K562 (cell line): ENCODE measurements around the gene IDS. TPM values are rescaled to one million over a fixed set of nuclear protein-coding genes. Genes with fewer than 3 reads are reported as not detected.

Source experiments
- ATAC-seq: fragments of 200-7000 bp; cut with Tn5 transposase; 3 replicates; pipeline ENCODE4 v1.9.1; 2020; ENCODE audit warnings: moderate library complexity
- BruUV-seq: library from RNA; stranded (reverse); fragments of 400-500 nt; replicated peaks from 2 replicates; lab custom pipeline; 2021; lab: Mats Ljungman, UMichigan
- CTCF ChIA-PET: fragments of 300-600 bp; formaldehyde crosslinking; extraction: SDS; loops from one replicate; lab custom pipeline; 2021; ENCODE audit warnings: low intra/inter-chr PET ratio; lab: Yijun Ruan, JAX
- POLR2A ChIA-PET: fragments of 300-600, 350-650 bp; sonication (Branson Sonifier 250); formaldehyde crosslinking; extraction: SDS; loops from one replicate; lab custom pipeline; 2021; ENCODE audit warnings: antibody characterized with exemption, inconsistent platforms; lab: Yijun Ruan, JAX
- DNase-seq, 4 experiments: peaks; one replicate each; pipeline versions ENCODE4 v3.0.0 to v3.0.0-alpha.2; 2011 to 2018; ENCODE audit warnings: low spot score in 3 of 4, mixed read lengths in 3 of 4; ENCODE audit errors: extremely low read depth in 1 of 4
- FAIRE-seq: peaks from 2 replicates; lab custom pipeline; 2011; peaks lifted over from hg19 to GRCh38; lab: Jason Lieb, UNC
- H2AFZ ChIP-seq: 2 replicates; pipeline ENCODE4 v1.6.0; 2011; ENCODE audit warnings: low read depth, low read length, control low read depth, inconsistent platforms
- H3K27ac ChIP-seq: fragments of 200-600 bp; 3 replicates; pipeline ENCODE4 v1.8.0; 2011; ENCODE audit warnings: low read depth, mild to moderate bottlenecking, control low read depth, inconsistent platforms, low read length, moderate library complexity, mixed read lengths; ENCODE audit errors: extremely low read depth
- H3K27me3 ChIP-seq, 2 experiments: fragments of 300-600 bp in 1 of 2; 2 replicates in 1 of 2; 3 replicates in 1 of 2; pipeline versions ENCODE4 v1.6.0 to v1.8.0; 2011; ENCODE audit warnings: inconsistent platforms in 2 of 2, low read length in 2 of 2, mild to moderate bottlenecking in 1 of 2, mixed read lengths in 1 of 2, moderate library complexity in 1 of 2; ENCODE audit not compliant: control insufficient read depth in 2 of 2, insufficient read depth in 2 of 2
- H3K36me3 ChIP-seq: fragments of 300-600 bp; 3 replicates; pipeline ENCODE4 v1.8.0; 2011; ENCODE audit warnings: mild to moderate bottlenecking, low read length, inconsistent platforms; ENCODE audit not compliant: control insufficient read depth, insufficient read depth
- H3K4me1 ChIP-seq, 2 experiments: fragments of 200-600 bp in 1 of 2; replicated peaks in 1 of 2; 2 replicates in 1 of 2; 3 replicates in 1 of 2; pipeline versions ENCODE4 v1.5.1 to v1.8.0; 2011; ENCODE audit warnings: inconsistent platforms in 2 of 2, low read length in 2 of 2, mild to moderate bottlenecking in 1 of 2, mixed read lengths in 1 of 2, moderate library complexity in 1 of 2; ENCODE audit not compliant: control insufficient read depth in 2 of 2, insufficient read depth in 2 of 2
- H3K4me2 ChIP-seq: 2 replicates; pipeline ENCODE4 v1.6.1; 2011; ENCODE audit warnings: low read length, control low read depth, inconsistent platforms, mixed read lengths; ENCODE audit not compliant: insufficient read depth
- H3K4me3 ChIP-seq: fragments of 200-600 bp; sonication (generic), shearing (Covaris generic); 2 replicates; pipeline ENCODE4 v1.5.1; 2016; ENCODE audit warnings: control low read depth, inconsistent platforms
- H3K79me2 ChIP-seq: fragments of 200-600 bp; 3 replicates; pipeline ENCODE4 v1.8.0; 2011; ENCODE audit warnings: low read length, inconsistent platforms; ENCODE audit not compliant: control insufficient read depth, insufficient read depth
- H3K9ac ChIP-seq, 2 experiments: 2 replicates each; pipeline versions ENCODE4 v1.6.0 to v1.6.1; 2011; ENCODE audit warnings: low read depth in 2 of 2, low read length in 2 of 2, control low read depth in 1 of 2, inconsistent platforms in 1 of 2, mild to moderate bottlenecking in 1 of 2, mixed read lengths in 1 of 2; ENCODE audit not compliant: insufficient read depth in 1 of 2
- H3K9me1 ChIP-seq: one replicate; pipeline ENCODE4 v1.6.0; 2011; ENCODE audit warnings: inconsistent platforms, mild to moderate bottlenecking, low read length, moderate library complexity; ENCODE audit not compliant: control insufficient read depth, insufficient read depth
- H3K9me3 ChIP-seq: replicated peaks from 2 replicates; pipeline ENCODE4 v1.5.1; 2011; ENCODE audit warnings: low read depth, low read length, inconsistent platforms; ENCODE audit not compliant: control insufficient read depth, insufficient read depth
- H4K20me1 ChIP-seq: replicated peaks from 2 replicates; pipeline ENCODE4 v1.6.1; 2011; ENCODE audit warnings: low read length, inconsistent platforms, mixed read lengths; ENCODE audit not compliant: control insufficient read depth, insufficient read depth
- HNRNPLL ChIP-seq: fragments of 200-400 bp; formaldehyde crosslinking; IDR thresholded peaks from 2 replicates; pipeline ENCODE4 v1.6.1; 2017; ENCODE audit warnings: low read length, low read depth, mild to moderate bottlenecking; ENCODE audit not compliant: poor library complexity, severe bottlenecking
- NFYB ChIP-seq: IDR thresholded peaks from 2 replicates; pipeline ENCODE4 v1.6.1; 2011; ENCODE audit warnings: mild to moderate bottlenecking, moderate library complexity; ENCODE audit not compliant: insufficient read length; ENCODE audit errors: extremely low read depth
- PHF21A ChIP-seq: fragments of 450-650 bp; IDR thresholded peaks from 2 replicates; pipeline ENCODE4 v1.6.1; 2017; ENCODE audit warnings: low read depth, borderline replicate concordance
- YY1 ChIP-seq, 3 experiments: IDR thresholded peaks; 2 replicates each; pipeline ENCODE4 v1.6.1; 2011; ENCODE audit warnings: low read length in 2 of 3, mild to moderate bottlenecking in 2 of 3, moderate library complexity in 2 of 3, borderline replicate concordance in 1 of 3, control low read depth in 1 of 3, low read depth in 1 of 3; ENCODE audit not compliant: insufficient read depth in 3 of 3, insufficient replicate concordance in 2 of 3, control insufficient read depth in 1 of 3, insufficient read length in 1 of 3; ENCODE audit errors: extremely low read depth in 1 of 3
- ZNF197 ChIP-seq: fragments of 200-800 bp; sonication (Bioruptor generic); IDR thresholded peaks from 2 replicates; pipeline ENCODE4 v1.6.1; 2016; ENCODE audit warnings: low read depth, missing genetic modification characterization, missing compliant biosample characterization
- ZNF764 ChIP-seq: fragments of 250-450 bp; sonication (Bioruptor Pico); IDR thresholded peaks from 2 replicates; pipeline ENCODE4 v1.4.0; 2020; ENCODE audit warnings: low read depth, mild to moderate bottlenecking, moderate library complexity
- ZSCAN32 ChIP-seq: fragments of 450-650 bp; formaldehyde crosslinking; IDR thresholded peaks from 2 replicates; pipeline ENCODE4 v1.4.0; 2020; ENCODE audit warnings: mild to moderate bottlenecking, moderate library complexity
- WGBS: fragments of 100-300 bp; shearing (Covaris generic); methylation state at CpG from one replicate; pipeline ENCODE4 v1.1.6; 2016; ENCODE audit warnings: low coverage, mixed read lengths; ENCODE audit not compliant: insufficient coverage; ENCODE audit errors: missing lambda C conversion rate; 5-methylcytosine and 5-hydroxymethylcytosine counted together
- in situ Hi-C: fragments of 300-500 bp; cut with MboI; formaldehyde crosslinking; loops from 4 replicates; pipeline ENCODE4 v1.15.0; 2018; ENCODE audit warnings: inconsistent platforms, mixed read lengths
- intact Hi-C: fragments of 100-400 bp; cut with micrococcal nuclease; formaldehyde crosslinking; loops from 2 replicates; pipeline ENCODE4 v1.14.2; 2022
- polyA plus RNA-seq, 8 experiments: library from polyadenylated mRNA; depleted of rRNA in 4 of 8; stranded (reverse) in 5 of 8; unstranded in 3 of 8; fragments of >200 nt; fragmentation: Nextera tagmentation in 2 of 8; fragmentation: Illumina TruSeq in 1 of 8; extraction: Ambion mirVana in 2 of 8; extraction: Trizol in 1 of 8; gene quantifications; 2 replicates each; pipeline versions ENCODE4 v1.2.1 to v1.2.3, GENCODE V29; 2011 to 2014; ENCODE audit warnings: inconsistent platforms in 1 of 8, missing spikeins in 1 of 8
- total RNA-seq, 7 experiments: library from RNA; depleted of rRNA in 6 of 7; stranded (reverse); fragments of >200 nt in 6 of 7; fragmentation: Illumina TruSeq in 2 of 7; extraction: Trizol in 2 of 7; gene quantifications; 2 replicates each; pipeline versions ENCODE4 v1.2.1 to v1.2.3, GENCODE V29; 2011 to 2021; ENCODE audit warnings: low replicate concordance in 1 of 7

Gene IDS
- total and polyA plus RNA-seq, 9 of the 15 experiments (the other 6 are each of a cell fraction or from before 2014, with no cell fraction given): 2.0 to 18.6 (median 8.6) TPM

DNA sequence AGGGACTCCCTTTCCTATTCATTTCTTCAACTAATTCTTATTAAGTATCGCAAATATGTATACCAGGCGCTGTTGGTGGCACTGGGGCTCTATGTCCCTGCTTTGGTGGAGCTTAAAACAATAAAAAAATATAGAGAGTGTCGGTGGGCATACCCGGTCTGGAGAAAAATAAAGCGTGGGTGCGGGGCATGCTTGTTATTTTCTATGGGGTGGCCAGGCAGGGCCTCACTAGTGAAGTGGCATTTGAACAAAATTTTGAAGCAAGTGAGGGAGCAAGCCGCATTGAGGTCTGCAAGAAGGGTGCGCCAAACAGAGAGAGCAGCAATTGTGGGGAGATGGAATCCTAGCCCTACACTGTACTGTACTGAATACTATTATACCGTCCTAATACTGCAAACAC, 565 bp upstream of the IDS start:
- intact Hi-C loops: loop anchor here (5.0 kb wide), 1 partner anchor 37 kb away; the partner anchor contains the start of gene EOLA1
- Histone ChIP-seq H3K9me1 (peaks cover 4% of the 10 kb centered on the region), H3K9ac (no peak overlapping the region), H4K20me1 (no peaks in the 10 kb centered on the region; the same call in 1 of the 2 replicates), H3K4me2 (peak overlapping the region; percentile 74; the same call in 1 of the 2 replicates), H3K4me3 (no peak overlapping the region), H3K27me3 (peaks cover 0 to 7% of the 10 kb centered on the region in 2 experiments; a peak in 3 of 5 replicates), H2AFZ (peak overlapping the region; percentile 93), H3K36me3 (no peaks in the 10 kb centered on the region)
- no peak for DNase-seq
- no TSS peak for BruUV-seq
- no peak for FAIRE-seq
- no peak for ATAC-seq
- no peak for TF ChIP-seq NFYB
- no peak for TF ChIP-seq HNRNPLL
- TF ChIP-seq YY1 (IDR thresholded peaks at IDR 0.05; ENCODE audit: borderline replicate concordance in 1 of 3, control insufficient read depth in 1 of 3, extremely low read depth in 1 of 3, insufficient read depth in 3 of 3, insufficient read length in 1 of 3, insufficient replicate concordance in 2 of 3, low read depth in 1 of 3, low read length in 2 of 3): no peak
- TF ChIP-seq ZSCAN32 (CRISPR knock-in tag): no peak
- TF ChIP-seq ZNF197 (CRISPR knock-in tag): no peak
- no peak for TF ChIP-seq ZNF764 (CRISPR knock-in tag)
- no peak for TF ChIP-seq PHF21A
- TF ChIP-seq, all 486 proteins: peak for 0
- ChIA-PET CTCF (no interaction called here), POLR2A (interaction anchor here (1.8 kb wide), 1 partner anchor 35 kb away, joined by 4 read pairs; the partner anchor contains the start of gene EOLA1)
- Histone ChIP-seq H3K79me2 (no peaks in the 10 kb centered on the region), H3K4me1 (peaks cover 11 to 14% of the 10 kb centered on the region in 2 experiments; a peak in 2 of 5 replicates), H3K27ac (no peak overlapping the region), H3K9me3 (no peaks in the 10 kb centered on the region)
- in situ Hi-C loops: loop anchor here (25.0 kb wide), 1 partner anchor 132 kb away; the partner anchor contains the start of gene TMEM185A
- 39% methylated on average over 8 of the region's 9 CpGs for WGBS
